ENCODE data around the gene CEP120.

Gene CEP120

GRCh38 chr5:123298335-123299030 is 124.7 kb downstream of the CEP120 start:
- no peak for DNase-seq (ENCODE audit: low read depth)
- no peak overlapping the region for H3K4me3 ChIP-seq (ENCODE audit: control insufficient read depth, low read depth, low read length)
- TF ChIP-seq CTCF (conservative IDR thresholded peaks at IDR 0.05; ENCODE audit: control insufficient read depth, insufficient read depth, low read depth, low read length) = no peak

- DNase-seq (ENCODE audit: low read depth) = peak; percentile 25
- no peak for TF ChIP-seq CTCF (conservative IDR thresholded peaks at IDR 0.05; ENCODE audit: control insufficient read depth, insufficient read depth, low read depth, low read length)
- H3K4me3 ChIP-seq (ENCODE audit: control insufficient read depth, low read depth, low read length) = no peak overlapping the region
Measured at GRCh38 chr5:123297866-123298265, 125.3 kb downstream of the CEP120 start.

GRCh38 chr5:123297198-123297831 is 125.9 kb downstream of the CEP120 start:
- no peak for TF ChIP-seq CTCF (conservative IDR thresholded peaks at IDR 0.05; ENCODE audit: control insufficient read depth, insufficient read depth, low read depth, low read length)
- no peak for DNase-seq (ENCODE audit: low read depth)
- no peak overlapping the region for H3K4me3 ChIP-seq (ENCODE audit: control insufficient read depth, low read depth, low read length)
